ENCODE data around the gene SH3BP4. TPM values are rescaled to one million over a fixed set of nuclear protein-coding genes. Genes with fewer than 3 reads are reported as not detected.

Gene SH3BP4
- total RNA-seq, 4 donors from 2014 or later = 16.5 to 32.8 (median 26.4) TPM

- TF ChIP-seq POLR2A (IDR thresholded peaks at IDR 0.05) (no peak), CTCF (IDR thresholded peaks at IDR 0.05) (no peak)
- H3K27me3 ChIP-seq = no peaks in the 10 kb centered on the region
- H3K27ac ChIP-seq = no peak overlapping the region
- no peaks in the 10 kb centered on the region for H3K36me3 ChIP-seq
- no peak overlapping the region for H3K4me3 ChIP-seq
- no peaks in the 10 kb centered on the region for H3K9me3 ChIP-seq
- DNase-seq = no peak
- H3K4me1 ChIP-seq = no peaks in the 10 kb centered on the region
Measured at GRCh38 chr2:234919711-234920110, 32.1 kb upstream of the SH3BP4 start.

GRCh38 chr2:234920836-234921235 is 31.0 kb upstream of the SH3BP4 start:
- H3K4me1 ChIP-seq = no peaks in the 10 kb centered on the region
- no peaks in the 10 kb centered on the region for H3K27me3 ChIP-seq
- H3K9me3 ChIP-seq = no peaks in the 10 kb centered on the region
- TF ChIP-seq POLR2A (IDR thresholded peaks at IDR 0.05) = no peak
- TF ChIP-seq CTCF (IDR thresholded peaks at IDR 0.05) = no peak
- H3K36me3 ChIP-seq = no peaks in the 10 kb centered on the region
- H3K27ac ChIP-seq = no peak overlapping the region
- H3K4me3 ChIP-seq = no peak overlapping the region
- no peak for DNase-seq

GRCh38 chr2:234929002-234929401 is 22.8 kb upstream of the SH3BP4 start:
- no peak overlapping the region for H3K4me3 ChIP-seq
- no peak for DNase-seq
- TF ChIP-seq POLR2A (IDR thresholded peaks at IDR 0.05) (no peak), CTCF (IDR thresholded peaks at IDR 0.05) (no peak)
- no peaks in the 10 kb centered on the region for H3K36me3 ChIP-seq
- no peaks in the 10 kb centered on the region for H3K9me3 ChIP-seq
- H3K4me1 ChIP-seq = no peaks in the 10 kb centered on the region
- H3K27me3 ChIP-seq = no peaks in the 10 kb centered on the region
- H3K27ac ChIP-seq = no peak overlapping the region

- no peak overlapping the region for H3K27ac ChIP-seq
- H3K4me3 ChIP-seq = no peak overlapping the region
- no peak for DNase-seq
- H3K9me3 ChIP-seq = no peaks in the 10 kb centered on the region
- no peaks in the 10 kb centered on the region for H3K27me3 ChIP-seq
- TF ChIP-seq POLR2A (IDR thresholded peaks at IDR 0.05) (no peak), CTCF (IDR thresholded peaks at IDR 0.05) (no peak)
- H3K36me3 ChIP-seq = no peaks in the 10 kb centered on the region
- no peaks in the 10 kb centered on the region for H3K4me1 ChIP-seq
Measured at GRCh38 chr2:234930397-234930796, 21.4 kb upstream of the SH3BP4 start.

GRCh38 chr2:234931371-234931770 is 20.4 kb upstream of the SH3BP4 start:
- DNase-seq = no peak
- Histone ChIP-seq H3K27me3 (no peaks in the 10 kb centered on the region), H3K36me3 (no peaks in the 10 kb centered on the region), H3K27ac (no peak overlapping the region), H3K9me3 (no peaks in the 10 kb centered on the region), H3K4me3 (no peak overlapping the region), H3K4me1 (no peaks in the 10 kb centered on the region)
- TF ChIP-seq POLR2A (IDR thresholded peaks at IDR 0.05) (no peak), CTCF (IDR thresholded peaks at IDR 0.05) (no peak)

GRCh38 chr2:234932591-234933168 is 19.1 kb upstream of the SH3BP4 start:
- Histone ChIP-seq H3K9me3 (no peaks in the 10 kb centered on the region), H3K4me1 (no peaks in the 10 kb centered on the region), H3K36me3 (no peaks in the 10 kb centered on the region), H3K27me3 (no peaks in the 10 kb centered on the region), H3K4me3 (no peak overlapping the region), H3K27ac (no peak overlapping the region)
- TF ChIP-seq POLR2A (IDR thresholded peaks at IDR 0.05) (no peak), CTCF (IDR thresholded peaks at IDR 0.05) (no peak)
- no peak for DNase-seq

All from Peyer's patch (tissue), 4 donors.